Measurements from ENCODE around the gene DENND5B. TPM values are rescaled to one million over a fixed set of nuclear protein-coding genes. Genes with fewer than 3 reads are reported as not detected.
"Not testable (repeated sequence)": the region's sequence is repeated elsewhere in the genome, so short reads cannot be mapped to it uniquely, and the experiment has no call there.

The DENND5B gene
- total RNA-seq, 8 experiments from 2014 or later = 2.6 to 36.9 (median 18.1) TPM

DNA sequence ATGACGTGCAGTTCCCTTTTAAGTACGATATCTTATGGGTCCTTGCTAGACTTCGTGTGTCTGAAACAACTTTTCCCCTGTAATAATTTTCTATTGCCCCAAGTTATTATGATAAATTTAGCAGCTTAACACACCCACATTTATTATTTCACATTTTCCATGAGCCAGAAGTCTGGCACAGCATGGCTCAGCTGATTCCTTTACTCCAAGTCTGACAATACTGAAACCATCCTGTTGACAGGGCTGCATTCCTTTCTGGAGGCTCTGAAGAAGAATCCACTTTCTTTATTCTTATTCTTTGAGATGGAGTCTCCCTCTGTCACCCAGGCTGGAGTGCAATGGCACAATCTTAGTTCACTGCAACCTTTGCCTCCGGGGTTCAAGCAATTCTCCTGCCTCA is 80.9 kb downstream of the DENND5B start:
- H3K27ac ChIP-seq = no peak overlapping the region
- in situ Hi-C loops (cut with MboI; ENCODE audit: low pct_unique_long_range_greater_than_20kb in 2 of 9, low sequenced_read_pairs in 9 of 9, unreplicated experiment in 9 of 9) = no loop called here
- H3K4me3 ChIP-seq = no peak overlapping the region
- WGBS, 10 experiments = 35 to 100% (median 85%) methylated on average over 1 to 4 of the region's 4 CpGs; no CpG with 5 or more reads in 3 of the 10 experiments
- peaks cover 0 to 8% of the 10 kb centered on the region in 2 donors for H3K4me1 ChIP-seq (replicated peaks in 1 of 2)
- peak in 3 of 8 experiments; percentile 21 to 62 (median 22) for ATAC-seq (replicated peaks in 6 of 8)

- H3K27ac ChIP-seq = no peak overlapping the region
- in situ Hi-C loops (cut with MboI; ENCODE audit: low pct_unique_long_range_greater_than_20kb in 2 of 9, low sequenced_read_pairs in 9 of 9, unreplicated experiment in 9 of 9) = no loop called here
- ATAC-seq (replicated peaks in 6 of 8) = no peak
- 45 to 89% (median 71%) methylated on average over 2 to 4 of the region's 4 CpGs; no CpG with 5 or more reads in 1 of the 10 experiments for WGBS, 10 experiments
- peaks cover 0 to 8% of the 10 kb centered on the region in 2 donors for H3K4me1 ChIP-seq (replicated peaks in 1 of 2)
- H3K4me3 ChIP-seq = no peak overlapping the region
These were observed 82.3 kb downstream of the DENND5B start for GRCh38 chr12:31508436-31509150.

DNA sequence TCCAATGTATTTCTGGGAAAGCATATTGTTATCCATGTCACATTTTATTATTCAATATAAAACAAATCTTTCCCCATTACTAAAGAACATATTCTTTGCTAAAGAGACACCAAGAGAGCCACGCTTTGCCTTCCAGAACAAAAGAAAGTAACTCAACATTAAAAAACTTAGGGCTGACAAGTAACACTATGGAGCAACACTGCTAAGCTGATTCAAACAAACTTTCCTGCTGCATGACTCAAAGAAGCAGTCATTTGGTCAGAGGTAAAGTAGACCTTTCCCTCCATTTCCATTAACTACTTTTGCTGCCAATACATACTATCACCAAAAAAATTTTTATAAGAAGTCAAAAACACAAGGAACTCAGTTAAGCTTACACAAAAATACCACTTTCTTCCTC is 83.0 kb downstream of the DENND5B start:
- Histone ChIP-seq H3K4me1 (replicated peaks in 1 of 2) (peaks cover 0 to 8% of the 10 kb centered on the region in 2 donors), H3K27ac (no peak overlapping the region), H3K4me3 (no peak overlapping the region)
- 20 to 100% (median 83%) methylated on average over 1 of the region's 1 CpG; no CpG with 5 or more reads in 3 of the 10 experiments for WGBS, 10 experiments
- in situ Hi-C loops (cut with MboI; ENCODE audit: low pct_unique_long_range_greater_than_20kb in 2 of 9, low sequenced_read_pairs in 9 of 9, unreplicated experiment in 9 of 9) = no loop called here
- ATAC-seq (replicated peaks in 6 of 8) = no peak

DNA sequence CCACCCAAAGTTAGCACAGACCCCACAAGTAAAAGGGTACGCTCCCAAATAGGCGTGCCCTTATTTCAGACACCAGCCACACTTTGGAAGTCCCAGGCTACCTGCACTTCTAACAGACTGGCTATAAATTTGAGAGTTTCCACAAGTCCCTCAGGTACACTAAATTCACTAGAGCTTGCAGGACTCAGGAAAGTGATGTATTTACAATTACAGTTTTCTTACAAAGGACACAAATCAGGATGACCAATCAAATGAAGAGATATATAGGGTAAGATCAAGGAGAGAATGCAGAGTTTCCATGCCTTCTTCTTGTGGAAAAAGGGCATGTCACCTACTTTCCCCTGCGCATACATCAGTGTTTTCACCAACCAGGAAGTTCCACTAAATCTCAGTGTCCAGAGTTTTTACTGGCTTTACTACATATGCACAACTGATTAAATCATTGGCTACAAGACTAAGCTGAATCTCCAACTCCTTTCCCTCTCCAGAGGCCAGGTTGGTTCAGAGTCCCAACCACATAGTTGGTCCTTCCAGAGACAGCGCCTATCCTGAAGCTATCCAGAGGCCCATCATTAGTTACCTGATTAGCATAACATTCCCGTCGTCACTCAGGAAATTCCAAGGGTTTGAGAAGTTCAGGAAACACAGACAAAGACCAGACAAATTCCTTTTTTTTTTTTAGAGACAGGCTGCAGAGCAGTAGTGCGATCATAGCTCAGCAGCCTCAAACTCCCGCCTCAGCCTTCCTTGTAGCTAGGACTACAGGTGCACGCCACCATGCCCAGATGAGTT is 84.2 kb downstream of the DENND5B start:
- H3K4me1 ChIP-seq (replicated peaks in 1 of 2) = peaks cover 0 to 8% of the 10 kb centered on the region in 2 donors
- in situ Hi-C loops (cut with MboI; ENCODE audit: low pct_unique_long_range_greater_than_20kb in 2 of 9, low sequenced_read_pairs in 9 of 9, unreplicated experiment in 9 of 9) = no loop called here
- peak in 2 of 8 experiments; percentile 22 to 27 for ATAC-seq (replicated peaks in 6 of 8)
- 80 to 100% (median 88%) methylated on average over 1 to 8 of the region's 9 CpGs for WGBS, 10 experiments
- H3K27ac ChIP-seq = no peak overlapping the region
- H3K4me3 ChIP-seq = no peak overlapping the region

- WGBS, 10 experiments = 76 to 100% (median 95%) methylated on average over 2 to 7 of the region's 7 CpGs
- Histone ChIP-seq H3K4me1 (replicated peaks in 1 of 2) (peaks cover 0 to 8% of the 10 kb centered on the region in 2 donors), H3K4me3 (no peak overlapping the region), H3K27ac (no peak overlapping the region)
- ATAC-seq (replicated peaks in 6 of 8) = no peak
- in situ Hi-C loops (cut with MboI; ENCODE audit: low pct_unique_long_range_greater_than_20kb in 2 of 9, low sequenced_read_pairs in 9 of 9, unreplicated experiment in 9 of 9) = no loop called here
These were observed 86.2 kb downstream of the DENND5B start for GRCh38 chr12:31504625-31505222.

GRCh38 chr12:31501014-31501413 is 89.9 kb downstream of the DENND5B start:
- ATAC-seq (replicated peaks in 6 of 8); H3K27ac ChIP-seq; H3K4me1 ChIP-seq (replicated peaks in 1 of 2); H3K4me3 ChIP-seq; in situ Hi-C loops (cut with MboI; ENCODE audit: low pct_unique_long_range_greater_than_20kb in 2 of 9, low sequenced_read_pairs in 9 of 9, unreplicated experiment in 9 of 9): not testable (repeated sequence)
- 90 to 100% (median 100%) methylated on average over 1 to 2 of the region's 3 CpGs; no CpG with 5 or more reads in 1 of the 10 experiments for WGBS, 10 experiments

GRCh38 chr12:31499567-31499966 is 91.4 kb downstream of the DENND5B start:
- Histone ChIP-seq H3K4me3 (no peak overlapping the region), H3K4me1 (replicated peaks in 1 of 2) (no peaks in the 10 kb centered on the region), H3K27ac (no peak overlapping the region)
- 52 to 100% (median 78%) methylated on average over 2 of the region's 2 CpGs for WGBS, 10 experiments
- in situ Hi-C loops (cut with MboI; ENCODE audit: low pct_unique_long_range_greater_than_20kb in 2 of 9, low sequenced_read_pairs in 9 of 9, unreplicated experiment in 9 of 9) = loop anchor here in 1 of 9 experiments (25.0 kb wide), 1 partner anchor 88 kb away; the partner anchor contains the start of gene DENND5B
- ATAC-seq (replicated peaks in 6 of 8) = no peak

- Histone ChIP-seq H3K4me3 (no peak overlapping the region), H3K4me1 (replicated peaks in 1 of 2) (no peaks in the 10 kb centered on the region), H3K27ac (no peak overlapping the region)
- in situ Hi-C loops (cut with MboI; ENCODE audit: low pct_unique_long_range_greater_than_20kb in 2 of 9, low sequenced_read_pairs in 9 of 9, unreplicated experiment in 9 of 9) = loop anchor here in 1 of 9 experiments (25.0 kb wide), 1 partner anchor 89 kb away; the partner anchor contains the start of gene DENND5B
- 80 to 100% (median 100%) methylated on average over 1 to 3 of the region's 4 CpGs; no CpG with 5 or more reads in 4 of the 10 experiments for WGBS, 10 experiments
- ATAC-seq (replicated peaks in 6 of 8) = no peak
These were observed 92.5 kb downstream of the DENND5B start for GRCh38 chr12:31498424-31498823.

DNA sequence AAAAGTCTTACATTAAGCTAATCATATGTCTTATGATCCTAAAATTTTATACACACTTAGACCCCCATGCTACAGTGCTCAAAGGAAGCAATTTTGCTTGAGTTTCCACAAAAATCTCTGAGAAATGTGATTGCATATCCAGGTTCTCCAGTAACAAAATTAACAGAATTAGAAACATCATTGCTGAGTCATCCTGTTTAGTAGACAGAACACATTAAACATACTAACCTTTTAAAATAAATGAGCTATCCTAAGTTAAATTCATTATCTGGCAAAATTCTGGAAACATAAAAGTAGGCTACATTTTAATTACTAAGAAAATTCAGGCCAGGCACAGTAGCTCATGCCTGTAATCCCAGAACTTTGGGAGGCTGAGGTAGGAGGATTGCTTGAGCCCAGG is 94.7 kb downstream of the DENND5B start:
- ATAC-seq (replicated peaks in 6 of 8) = no peak
- H3K27ac ChIP-seq = no peak overlapping the region
- H3K4me1 ChIP-seq (replicated peaks in 1 of 2) = peaks cover 10 to 18% of the 10 kb centered on the region in 2 donors
- in situ Hi-C loops (cut with MboI; ENCODE audit: low pct_unique_long_range_greater_than_20kb in 2 of 9, low sequenced_read_pairs in 9 of 9, unreplicated experiment in 9 of 9) = loop anchor here in 1 of 9 experiments (25.0 kb wide), 1 partner anchor 91 kb away; the partner anchor contains the start of gene DENND5B
- no peak overlapping the region for H3K4me3 ChIP-seq

DNA sequence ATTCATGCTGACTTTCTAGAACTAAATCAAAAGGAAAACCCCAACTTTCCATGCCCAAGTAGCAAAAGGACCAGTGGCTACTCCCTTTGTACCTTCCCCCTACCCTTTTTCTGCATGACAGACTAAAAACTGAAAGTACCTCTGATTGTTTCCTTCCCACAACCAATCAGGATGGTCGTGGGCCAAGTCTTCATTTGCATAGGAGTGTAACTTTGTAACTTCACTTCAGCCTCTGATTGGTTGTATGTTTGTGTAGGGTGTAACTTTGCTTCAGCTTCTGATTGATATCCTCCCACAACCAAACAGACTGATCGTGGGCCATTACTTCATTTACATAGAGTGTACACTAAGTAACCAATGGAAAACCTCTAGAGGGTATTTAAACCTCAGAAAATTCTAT is 96.5 kb downstream of the DENND5B start:
- 58 to 100% (median 93%) methylated on average over 1 to 2 of the region's 2 CpGs; no CpG with 5 or more reads in 5 of the 10 experiments for WGBS, 10 experiments
- ATAC-seq (replicated peaks in 6 of 8) = no peak
- in situ Hi-C loops (cut with MboI; ENCODE audit: low pct_unique_long_range_greater_than_20kb in 2 of 9, low sequenced_read_pairs in 9 of 9, unreplicated experiment in 9 of 9) = loop anchor here in 1 of 9 experiments (25.0 kb wide), 1 partner anchor 93 kb away; the partner anchor contains the start of gene DENND5B

GRCh38 chr12:31492599-31493196 is 98.2 kb downstream of the DENND5B start:
- no peak overlapping the region for H3K4me3 ChIP-seq
- ATAC-seq (replicated peaks in 6 of 8) = no peak
- in situ Hi-C loops (cut with MboI; ENCODE audit: low pct_unique_long_range_greater_than_20kb in 2 of 9, low sequenced_read_pairs in 9 of 9, unreplicated experiment in 9 of 9) = loop anchor here in 1 of 9 experiments (25.0 kb wide), 1 partner anchor 95 kb away; the partner anchor contains the start of gene DENND5B
- 94 to 100% (median 100%) methylated on average over 1 to 2 of the region's 2 CpGs; no CpG with 5 or more reads in 2 of the 10 experiments for WGBS, 10 experiments
- peaks cover 10 to 19% of the 10 kb centered on the region in 2 donors for H3K4me1 ChIP-seq (replicated peaks in 1 of 2)
- H3K27ac ChIP-seq = no peak overlapping the region

More for the DNA sequence above, 96.5 kb downstream of the DENND5B start:
- H3K4me3 ChIP-seq = no peak overlapping the region
- peaks cover 10 to 19% of the 10 kb centered on the region in 2 donors for H3K4me1 ChIP-seq (replicated peaks in 1 of 2)
- H3K27ac ChIP-seq = no peak overlapping the region

DNA sequence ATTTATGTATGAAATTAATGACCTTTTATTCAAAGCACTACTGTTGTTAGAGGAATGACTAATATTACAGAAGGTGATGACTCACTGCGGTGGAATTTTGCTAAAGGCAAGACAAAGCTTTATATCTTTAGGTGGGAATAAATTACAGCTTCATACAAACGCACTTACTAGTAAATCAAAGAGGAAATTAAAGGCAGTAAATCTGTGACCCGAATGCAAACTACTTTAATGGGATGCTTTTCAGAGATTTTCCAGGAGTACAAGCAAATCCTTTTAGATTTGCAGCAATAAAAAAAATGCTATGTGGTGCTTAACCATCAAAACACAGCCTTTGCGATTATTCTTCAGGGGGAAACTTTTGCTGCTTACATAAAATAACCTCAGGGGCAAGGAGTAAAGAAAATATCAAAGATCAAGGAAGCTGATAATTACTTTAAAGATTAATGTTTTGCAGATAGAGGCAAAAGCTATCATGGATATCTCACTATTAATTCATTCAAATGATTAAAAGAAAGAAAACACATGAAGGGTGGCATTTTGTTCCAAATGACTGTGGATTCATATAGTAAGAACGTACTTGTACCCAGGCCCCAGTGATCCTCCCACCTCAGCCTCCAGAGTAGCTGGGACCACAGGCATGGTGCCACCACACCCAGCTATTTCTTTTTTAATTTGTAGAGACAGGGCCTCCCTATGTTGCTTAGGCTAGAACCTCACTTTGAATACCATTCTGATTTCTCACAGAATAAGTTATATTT is 98.9 kb downstream of the DENND5B start:
- 14 to 56% (median 33%) methylated on average over 1 to 5 of the region's 5 CpGs; no CpG with 5 or more reads in 1 of the 10 experiments for WGBS, 10 experiments
- Histone ChIP-seq H3K4me3 (no peak overlapping the region), H3K4me1 (replicated peaks in 1 of 2) (peaks cover 10 to 19% of the 10 kb centered on the region in 2 donors), H3K27ac (peak overlapping the region in 1 of 2 donors; percentile 32)
- ATAC-seq (replicated peaks in 6 of 8) = peak; percentile 71 to 92 (median 86)
- in situ Hi-C loops (cut with MboI; ENCODE audit: low pct_unique_long_range_greater_than_20kb in 2 of 9, low sequenced_read_pairs in 9 of 9, unreplicated experiment in 9 of 9) = loop anchor here in 1 of 9 experiments (25.0 kb wide), 1 partner anchor 95 kb away; the partner anchor contains the start of gene DENND5B

Measured in motor neuron (in vitro differentiated cells).